GM19455 (cell line): ENCODE results near the gene ARHGAP10.
"Not testable (repeated sequence)": the region's sequence is repeated elsewhere in the genome, so short reads cannot be mapped to it uniquely, and the experiment has no call there.

ENCODE experiments used
- ATAC-seq: cut with Tn5 transposase; IDR thresholded peaks from one replicate; pipeline ENCODE4 v1.9.1; 2021; ENCODE audit not compliant: unreplicated experiment

The ARHGAP10 gene

DNA sequence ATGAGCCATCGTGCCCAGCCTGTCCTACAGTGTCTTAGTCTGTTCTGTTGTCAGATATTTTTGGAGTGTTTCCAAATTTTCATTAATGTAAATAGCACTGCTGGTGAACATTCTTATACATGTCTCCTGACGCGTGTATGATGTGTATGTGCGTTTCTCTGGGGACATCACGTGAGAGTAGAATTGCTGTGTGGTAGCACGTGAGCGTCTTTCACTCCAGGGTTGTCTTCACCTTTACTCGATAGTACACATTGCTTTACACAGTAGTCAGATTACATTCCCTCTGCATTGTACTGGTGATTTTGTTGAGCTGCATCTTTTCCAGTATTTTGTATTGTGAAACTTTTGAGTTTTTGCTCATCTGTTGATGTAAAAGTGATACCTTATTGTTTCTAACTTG is 60.0 kb downstream of the ARHGAP10 start:
- ATAC-seq: no peak

DNA sequence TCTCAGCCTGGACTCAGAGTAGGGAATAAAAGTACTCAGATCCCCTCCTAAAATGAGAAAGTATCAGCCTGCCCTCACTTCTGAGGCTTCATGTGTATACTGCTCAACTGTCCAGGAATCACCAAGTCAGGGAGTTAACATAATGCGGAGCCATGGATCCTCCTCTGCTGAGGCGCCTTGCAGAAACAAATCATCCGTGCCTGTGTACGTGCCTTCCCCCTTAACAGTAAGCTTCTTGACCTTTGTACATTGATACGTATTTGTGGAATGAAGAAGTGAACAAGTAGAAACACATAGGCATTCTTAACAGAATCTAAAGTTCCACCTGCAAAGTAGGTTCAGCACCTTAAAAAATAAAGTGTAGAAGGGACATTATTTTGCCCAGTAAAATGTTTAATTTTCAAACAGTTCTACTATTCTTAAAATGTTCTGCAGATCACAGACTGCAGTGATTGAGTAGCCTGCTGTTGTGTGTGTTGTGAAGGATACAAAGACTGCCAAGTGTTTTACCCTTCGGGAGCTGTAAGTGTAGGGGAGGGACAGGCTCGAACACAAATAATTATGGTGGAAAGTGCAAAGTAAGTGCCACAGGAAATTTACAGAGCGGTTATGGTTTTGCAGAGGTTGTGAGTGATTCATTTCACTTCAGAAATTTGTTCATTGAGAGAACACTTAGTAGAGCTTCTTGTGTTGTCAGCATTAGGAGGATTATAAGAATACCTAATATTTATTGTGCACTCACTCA is 61.9 kb downstream of the ARHGAP10 start:
- ATAC-seq: no peak

DNA sequence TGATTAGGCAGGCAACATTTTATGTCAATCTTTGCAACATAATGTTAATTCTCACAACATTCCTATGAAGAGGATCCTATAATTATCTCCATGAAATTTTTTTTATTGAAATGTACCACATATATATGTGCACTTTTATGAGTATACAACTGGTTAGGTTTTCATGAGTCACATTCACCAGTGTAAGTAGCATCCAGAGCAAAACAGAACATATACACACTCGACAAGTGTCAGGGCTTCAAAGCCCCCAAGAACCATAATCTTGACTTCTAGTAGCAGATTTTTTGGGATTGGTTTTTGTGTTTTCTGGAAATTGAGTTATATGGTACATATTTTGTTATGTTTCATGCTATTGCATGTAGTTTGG is 62.4 kb downstream of the ARHGAP10 start:
- ATAC-seq: no peak

DNA sequence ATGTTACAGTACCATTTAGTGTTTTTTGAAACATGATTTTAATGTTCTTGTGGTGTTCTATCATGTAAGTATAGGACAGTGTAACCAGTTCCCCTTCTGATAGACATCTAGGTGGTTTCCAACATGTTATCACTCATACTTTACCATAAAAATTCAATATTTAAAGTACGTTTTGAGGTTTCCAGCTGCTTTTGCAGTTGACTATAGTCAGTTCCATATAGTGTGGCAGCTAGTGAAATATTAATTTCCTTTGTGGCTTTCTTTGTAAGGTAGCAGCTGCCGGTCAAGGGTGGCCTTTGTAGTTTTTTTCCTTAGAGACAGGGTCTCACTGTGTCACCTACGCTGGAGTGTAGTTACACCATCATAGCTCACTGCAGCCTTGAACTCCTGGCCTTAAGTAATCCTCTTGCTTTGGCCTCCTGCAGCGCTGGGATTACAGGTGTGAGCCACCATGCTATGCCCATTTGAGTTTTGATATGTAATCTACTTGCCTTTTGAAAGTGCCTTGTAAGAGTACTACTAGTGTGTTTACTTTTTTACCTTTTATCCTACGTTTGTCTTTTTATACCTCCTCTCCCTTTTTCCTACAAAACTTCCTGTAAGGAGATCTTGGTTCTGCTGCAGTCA is 63.0 kb downstream of the ARHGAP10 start:
- peak; percentile 69 for ATAC-seq

DNA sequence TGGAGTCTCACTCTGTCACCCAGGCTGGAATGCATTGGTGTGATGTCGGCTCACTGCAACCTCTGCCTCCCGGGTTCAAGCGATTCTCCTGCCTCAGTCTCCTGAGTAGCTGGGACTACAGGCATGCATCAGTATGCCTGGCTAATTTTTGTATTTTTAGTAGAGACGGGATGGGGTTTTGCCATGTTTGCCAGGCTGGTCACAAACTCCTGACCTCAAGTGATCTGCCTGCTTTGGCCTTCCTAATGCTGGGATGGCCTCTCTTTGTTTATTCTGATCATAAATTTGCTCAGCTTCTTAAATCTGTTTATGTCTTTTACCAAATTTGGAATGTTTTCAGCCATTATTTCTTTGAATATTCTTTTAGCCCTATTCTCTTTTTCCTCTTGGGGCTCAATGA is 67.2 kb downstream of the ARHGAP10 start:
- ATAC-seq: not testable (repeated sequence)

DNA sequence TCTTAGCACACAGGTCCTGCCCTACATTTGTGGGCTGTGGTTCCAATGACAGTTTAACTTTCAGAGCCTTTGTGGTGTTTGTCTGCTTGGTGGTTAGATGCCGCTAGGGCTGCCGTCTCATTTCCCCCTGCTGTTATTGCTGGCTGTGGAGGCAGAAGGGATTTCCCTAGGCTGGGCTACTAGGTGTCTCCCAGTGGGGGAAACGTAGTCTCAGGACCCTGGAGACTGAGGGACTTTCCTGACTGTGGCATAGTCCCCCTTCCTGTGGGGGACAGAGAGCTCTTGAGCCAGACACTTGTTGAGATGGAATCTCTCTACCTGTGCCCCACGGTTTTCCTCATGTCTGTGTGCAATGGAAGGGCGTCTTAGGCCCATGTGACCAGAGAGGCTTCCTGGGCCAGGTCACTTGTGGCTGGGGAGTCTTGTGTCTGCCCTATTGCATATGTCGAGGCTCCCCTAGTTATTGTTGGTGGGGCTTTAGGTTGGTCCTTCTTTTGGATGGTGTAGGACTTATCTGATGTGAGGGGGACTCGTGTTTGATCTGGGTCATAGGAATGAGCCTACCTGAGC is 68.2 kb downstream of the ARHGAP10 start:
- ATAC-seq: peak; percentile 97

DNA sequence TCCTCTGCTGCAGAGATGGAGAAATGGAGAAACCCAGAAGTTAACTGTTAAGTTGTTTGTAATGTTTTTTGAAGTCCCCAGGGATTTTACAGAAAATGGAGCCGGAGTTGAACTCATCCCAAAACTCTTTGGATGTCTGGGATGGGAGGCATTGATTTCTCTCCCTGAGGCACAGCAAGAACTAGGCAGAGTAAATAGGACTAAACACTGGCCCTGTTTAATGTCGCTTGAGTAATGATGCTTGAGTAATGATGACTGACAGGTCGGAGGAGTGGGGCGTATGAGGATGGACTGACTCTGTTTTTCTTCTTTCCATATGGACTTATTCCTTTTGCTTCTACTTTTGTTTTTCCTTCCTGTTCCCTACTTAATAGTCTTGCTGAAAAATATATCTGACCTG is 69.9 kb downstream of the ARHGAP10 start:
- no peak for ATAC-seq

DNA sequence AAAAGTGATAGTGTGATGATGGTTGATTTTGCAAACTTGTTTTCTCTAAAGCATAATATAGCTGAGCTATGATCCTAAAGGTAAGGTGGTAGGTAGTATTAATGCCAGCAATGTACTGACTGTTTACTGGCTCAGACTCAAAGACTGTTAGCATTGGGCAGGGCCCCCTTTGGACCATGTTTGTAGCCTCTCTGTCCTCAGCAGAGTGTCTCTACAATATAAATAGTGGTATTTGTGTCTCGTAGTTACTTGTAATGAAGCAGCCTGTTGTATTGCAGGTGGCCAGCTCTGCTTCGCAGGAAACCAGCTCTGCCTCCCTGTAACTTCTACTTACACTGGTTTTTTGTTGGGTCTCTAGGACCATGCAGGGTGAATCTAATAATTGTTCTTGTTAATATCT is 70.5 kb downstream of the ARHGAP10 start:
- ATAC-seq: no peak

DNA sequence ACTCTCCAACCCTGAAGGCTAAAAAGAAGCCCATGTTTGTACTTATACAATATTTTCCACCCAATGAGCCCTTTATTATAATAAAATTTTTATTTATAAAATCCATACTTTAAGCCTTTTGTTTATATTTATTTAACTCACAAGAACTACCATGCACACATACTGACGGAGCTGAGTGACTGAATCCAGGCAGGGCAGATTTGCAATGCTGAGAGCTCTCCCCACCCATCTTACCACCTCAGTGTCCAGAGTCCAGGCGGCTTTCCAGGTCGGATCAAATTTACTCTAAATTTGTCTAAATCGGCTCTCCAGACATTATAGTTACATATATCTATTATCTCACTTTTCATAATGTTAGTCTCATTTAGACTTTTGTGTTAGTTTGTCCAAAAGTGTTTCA is 74.1 kb downstream of the ARHGAP10 start:
- no peak for ATAC-seq

DNA sequence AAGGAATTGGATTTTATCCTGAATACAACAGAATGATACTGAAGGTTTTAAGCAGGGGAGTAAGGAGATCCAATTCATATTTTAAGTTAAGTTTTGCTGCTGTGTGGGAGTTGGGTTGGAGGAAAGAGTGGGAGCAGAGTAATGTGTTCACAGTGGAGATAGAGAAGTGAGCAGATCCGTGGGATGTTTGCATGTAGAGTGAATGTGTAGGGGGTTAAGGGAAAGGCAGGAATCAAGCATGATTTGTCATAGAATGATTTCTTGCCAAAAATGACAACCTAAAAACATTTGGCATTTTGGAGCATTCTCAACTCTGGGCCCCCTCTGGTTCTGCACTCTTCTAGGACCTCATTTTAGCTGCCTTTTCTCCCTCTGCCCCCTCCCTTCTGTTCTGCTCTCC is 76.6 kb downstream of the ARHGAP10 start:
- ATAC-seq: no peak

DNA sequence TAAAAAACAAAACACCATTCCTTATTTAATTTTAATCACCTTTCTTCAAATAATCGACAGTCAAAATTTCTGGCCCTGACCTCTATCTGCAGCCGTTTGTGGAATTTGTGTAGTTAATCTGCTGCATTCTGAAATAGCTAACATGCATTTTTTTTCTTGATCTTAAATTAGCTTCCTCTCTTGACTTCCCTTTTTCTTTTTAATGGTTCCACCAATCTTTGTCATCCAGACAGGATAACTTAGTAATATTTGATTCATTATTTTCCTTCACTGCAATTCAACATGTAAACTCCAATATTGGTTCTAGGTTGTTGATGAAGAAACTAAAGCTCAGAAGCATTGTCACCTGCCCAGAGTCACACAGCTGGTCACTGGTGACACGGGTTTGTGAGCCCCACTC is 77.3 kb downstream of the ARHGAP10 start:
- no peak for ATAC-seq

DNA sequence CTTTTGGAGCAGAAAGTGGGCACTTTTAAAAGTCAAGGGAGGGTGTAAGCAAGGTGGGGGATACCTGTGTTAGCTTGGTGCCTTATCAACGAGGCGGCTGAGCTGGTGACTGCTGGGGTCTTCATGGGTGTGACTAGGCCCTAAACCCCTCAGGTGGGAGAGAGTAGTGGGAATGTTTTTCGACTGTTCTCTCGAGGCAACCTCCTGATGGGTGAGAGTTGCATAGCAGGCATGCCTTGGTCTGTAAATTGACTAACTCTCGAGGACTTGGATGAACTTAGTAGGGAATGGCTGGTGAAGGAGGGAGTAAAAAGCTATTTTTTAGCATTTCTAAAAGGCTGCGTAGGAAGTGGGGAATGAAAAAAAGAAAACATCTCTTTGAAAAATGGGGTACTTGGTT is 80.0 kb downstream of the ARHGAP10 start:
- no peak for ATAC-seq

DNA sequence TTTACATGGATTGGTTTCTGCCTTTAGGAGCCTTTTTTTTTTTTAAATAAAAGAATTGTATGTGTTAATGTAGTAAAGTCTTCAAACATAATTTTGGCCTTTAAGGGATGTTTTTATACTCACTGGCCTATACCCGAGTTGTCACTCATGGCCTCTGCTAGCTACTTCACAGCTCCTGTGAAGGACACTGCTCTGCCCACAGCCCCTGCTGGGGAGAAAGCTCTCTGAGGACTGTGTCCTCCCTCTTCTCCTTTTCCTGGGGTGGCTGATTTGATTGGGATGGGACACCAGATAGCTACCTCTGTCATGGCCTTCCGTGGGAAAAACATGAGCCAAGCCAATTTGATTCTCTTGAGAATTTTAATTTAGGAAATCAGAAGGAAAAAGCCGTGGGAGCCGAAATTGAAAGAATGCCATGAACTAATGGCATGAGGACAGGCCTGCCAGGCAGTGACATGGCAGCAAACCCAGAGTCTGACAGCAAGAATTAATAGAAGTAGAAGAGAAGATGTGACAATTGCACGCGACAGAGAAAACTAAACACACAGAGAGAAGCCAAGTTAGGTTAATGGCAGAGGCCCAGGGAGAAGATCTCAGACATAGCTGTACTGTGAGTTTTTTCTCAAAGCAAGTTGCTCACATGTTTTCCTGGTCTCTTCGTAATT is 81.4 kb downstream of the ARHGAP10 start:
- ATAC-seq: no peak

DNA sequence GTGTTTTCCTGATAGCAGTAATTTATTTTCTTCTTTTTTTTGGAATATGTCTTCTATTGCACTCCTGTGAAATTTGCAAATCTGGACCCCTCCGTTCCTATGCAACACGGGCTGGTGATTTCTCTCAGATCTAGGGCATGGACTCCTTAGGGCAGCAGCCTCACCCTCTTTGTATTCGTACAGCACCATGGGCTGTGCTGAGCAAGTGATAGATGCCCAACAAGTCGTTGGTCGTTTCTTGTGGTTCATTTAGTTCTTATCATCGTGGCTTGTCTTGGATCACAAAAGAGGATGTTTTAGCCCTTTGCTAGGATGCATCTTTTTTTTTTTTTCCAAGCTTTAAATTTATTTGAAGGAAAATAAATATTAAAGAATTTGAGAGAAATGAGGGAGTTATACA is 82.1 kb downstream of the ARHGAP10 start:
- no peak for ATAC-seq

DNA sequence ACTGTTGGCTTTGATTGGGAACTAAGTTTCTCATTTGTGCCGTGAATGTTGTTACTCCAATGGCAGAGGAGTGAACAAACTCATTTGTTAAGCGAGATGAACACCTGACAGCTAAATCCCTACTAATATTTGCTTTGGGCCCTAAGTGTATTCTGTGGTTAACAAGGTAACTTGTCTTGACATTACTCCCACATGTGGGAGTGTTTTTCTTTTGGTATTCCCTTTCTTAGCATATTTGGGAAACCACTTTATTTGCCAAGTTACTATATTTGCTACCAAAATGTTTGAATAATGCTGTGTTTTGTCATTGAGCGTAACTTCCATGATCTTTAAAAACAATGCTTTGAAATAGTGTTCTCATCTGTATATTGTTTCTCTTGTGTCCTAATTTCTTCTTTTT is 82.5 kb downstream of the ARHGAP10 start:
- no peak for ATAC-seq

DNA sequence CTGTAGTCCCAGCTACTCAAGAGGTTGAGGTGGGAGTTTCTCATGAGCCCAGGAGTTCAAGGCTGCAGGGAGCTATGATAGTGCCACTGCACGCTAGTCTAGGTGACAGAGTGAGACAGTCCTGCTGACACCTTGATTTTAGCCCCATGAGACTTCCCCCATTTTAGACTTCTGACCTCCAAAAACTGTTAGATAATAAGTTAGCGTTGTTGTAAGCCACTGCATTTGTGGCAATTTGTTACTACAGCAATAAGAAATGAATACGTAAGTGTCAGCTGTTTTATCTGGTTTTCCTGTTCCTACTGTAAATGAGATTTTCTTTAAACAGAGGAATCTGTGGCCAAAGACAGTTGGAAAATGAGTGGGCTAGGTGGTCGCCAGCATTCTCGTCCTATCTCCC is 83.9 kb downstream of the ARHGAP10 start:
- ATAC-seq: no peak

DNA sequence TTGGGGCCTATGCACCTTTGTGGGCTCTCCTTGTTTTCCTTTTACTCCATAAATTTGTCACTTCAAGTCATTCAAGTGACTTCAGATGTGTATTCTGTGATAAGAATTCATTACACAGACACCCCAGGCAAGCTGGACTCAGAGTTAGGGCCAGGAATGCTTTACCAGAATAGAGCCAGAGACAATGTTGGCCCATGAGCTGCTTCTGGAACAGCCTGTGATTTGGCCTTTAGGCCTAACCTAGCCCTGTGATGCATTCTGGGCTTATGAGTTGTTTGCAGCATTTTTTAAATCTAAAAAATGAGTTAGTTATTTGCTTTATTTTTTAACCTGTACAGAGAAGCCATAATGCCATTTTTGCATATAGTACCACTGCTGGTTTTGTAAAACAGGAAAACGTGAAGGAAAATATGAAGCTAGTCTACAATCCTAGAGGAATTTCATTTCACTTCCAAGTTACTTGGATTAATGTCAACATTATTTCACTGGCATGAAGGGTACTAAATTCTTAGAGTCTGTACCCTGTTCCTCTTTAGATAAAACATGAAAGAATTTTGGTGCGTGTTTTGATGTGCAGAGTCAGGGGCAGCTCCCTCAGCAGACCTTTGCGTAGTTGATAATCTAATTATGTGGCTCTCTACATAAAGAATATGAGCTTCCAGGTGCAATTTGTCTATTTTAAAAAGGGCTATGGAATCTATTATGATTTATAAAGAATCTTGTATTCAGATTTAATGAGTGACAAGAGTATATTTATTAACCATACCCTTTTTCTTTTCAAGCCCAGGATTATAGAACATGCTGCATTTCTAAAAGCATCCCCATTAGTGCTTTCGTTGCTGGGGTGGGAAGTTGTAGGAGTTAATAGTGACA is 84.7 kb downstream of the ARHGAP10 start:
- ATAC-seq: no peak

DNA sequence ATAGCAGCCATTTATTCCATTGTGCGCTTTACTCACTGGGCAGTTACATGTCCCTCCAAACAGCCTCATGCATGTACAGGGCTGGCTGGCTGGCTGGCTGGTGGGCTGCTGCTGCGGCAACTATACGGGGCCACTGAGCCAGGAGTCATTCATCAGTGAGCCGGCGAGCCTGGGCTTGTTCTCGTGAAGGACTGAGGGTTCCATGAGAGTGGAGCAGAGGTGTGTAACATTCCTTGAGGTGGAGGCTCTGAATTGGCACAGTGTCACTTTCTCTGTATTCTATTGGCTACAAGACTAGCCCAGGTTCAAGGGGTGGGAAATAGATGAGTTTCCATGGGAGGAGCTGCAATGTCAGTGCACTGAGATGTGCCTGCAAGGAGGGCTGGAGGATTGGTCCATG is 89.1 kb downstream of the ARHGAP10 start:
- ATAC-seq: no peak

DNA sequence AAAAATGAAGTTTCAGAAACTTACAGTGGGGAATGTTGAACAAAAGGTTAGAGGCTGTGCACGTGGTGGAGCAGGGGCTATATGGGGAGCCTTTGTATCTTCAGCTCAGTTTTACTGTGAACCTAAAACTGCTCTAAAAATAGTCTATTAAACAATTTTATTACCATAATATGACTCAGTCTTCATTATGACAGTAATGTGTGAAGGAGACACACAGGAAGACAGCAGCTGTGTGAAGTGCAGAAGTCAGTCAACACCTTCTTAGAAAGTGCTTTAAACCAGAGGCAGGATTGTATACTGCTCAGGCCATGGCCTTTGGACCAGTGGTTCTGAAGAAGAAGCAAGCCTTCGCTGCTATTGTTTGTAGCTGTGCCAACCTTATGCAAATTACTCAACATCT is 89.7 kb downstream of the ARHGAP10 start:
- peak; percentile 38 for ATAC-seq

DNA sequence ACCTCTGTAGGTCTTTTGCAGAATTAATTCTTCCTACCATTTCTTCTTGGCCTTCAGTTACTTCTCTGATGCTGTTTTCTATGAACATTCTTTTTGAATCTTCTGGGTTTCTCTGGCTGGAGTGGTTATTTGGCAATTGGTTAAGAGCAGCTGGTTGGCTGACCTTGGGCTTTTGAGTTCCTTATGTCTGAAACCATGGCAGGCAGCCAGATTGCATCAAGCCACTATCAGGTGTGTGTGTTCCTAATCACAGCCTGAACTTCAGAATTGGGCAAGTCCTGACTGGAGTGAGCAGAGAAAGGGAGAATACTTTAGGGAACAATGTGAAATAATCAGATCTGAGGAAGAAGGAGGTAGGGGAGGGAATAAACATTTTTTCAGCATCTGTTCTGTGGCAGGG is 90.2 kb downstream of the ARHGAP10 start:
- no peak for ATAC-seq

DNA sequence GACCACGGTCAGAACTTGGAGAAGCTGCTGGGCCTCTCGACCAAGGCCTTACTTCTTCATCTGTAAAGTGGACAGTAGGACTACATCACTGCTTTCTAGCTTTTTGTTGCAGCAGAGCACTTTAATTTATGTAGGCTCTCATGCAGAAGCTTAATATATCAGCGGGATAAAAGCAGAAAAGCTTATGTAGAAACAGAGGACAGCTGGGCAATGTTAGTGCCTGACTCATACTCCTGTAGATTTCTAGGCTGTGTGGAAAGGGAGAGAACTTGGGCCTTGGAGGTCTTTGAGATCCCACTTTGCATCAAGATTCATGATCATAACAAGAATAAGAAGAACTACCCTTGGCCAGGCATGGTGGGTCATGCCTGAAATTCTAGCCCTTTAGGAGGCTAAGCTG is 91.2 kb downstream of the ARHGAP10 start:
- ATAC-seq: no peak
